ENCODE data around the gene TMPRSS11F. TPM values are rescaled to one million over a fixed set of nuclear protein-coding genes. Genes with fewer than 3 reads are reported as not detected.

Gene TMPRSS11F
- total and polyA plus RNA-seq, 2 donors = not detected

- 23% methylated on average over 1 of the region's 1 CpG for whole genome bisulfite sequencing
- no peak for DNase-seq (ENCODE audit: extremely low spot score)
These were observed 12.2 kb upstream of the TMPRSS11F start for GRCh38 chr4:68141852-68142251.

GRCh38 chr4:68132342-68132741, 2.7 kb upstream of the TMPRSS11F start:
- WGBS = 89% methylated on average over 2 of the region's 2 CpGs
- Histone ChIP-seq H3K4me3 (ENCODE audit: low read depth, low read length) (no peak overlapping the region), H3K27ac (ENCODE audit: low read depth) (no peak overlapping the region), H3K4me1 (ENCODE audit: insufficient read depth) (no peaks in the 10 kb centered on the region), H3K36me3 (ENCODE audit: insufficient read depth) (no peaks in the 10 kb centered on the region)
- no peak for DNase-seq (ENCODE audit: extremely low spot score)

More at GRCh38 chr4:68141852-68142251, 12.2 kb upstream of the TMPRSS11F start:
- Histone ChIP-seq H3K27ac (ENCODE audit: low read depth) (no peak overlapping the region), H3K4me3 (ENCODE audit: low read depth, low read length) (no peak overlapping the region), H3K36me3 (ENCODE audit: insufficient read depth) (no peaks in the 10 kb centered on the region), H3K4me1 (ENCODE audit: insufficient read depth) (no peaks in the 10 kb centered on the region)

DNA sequence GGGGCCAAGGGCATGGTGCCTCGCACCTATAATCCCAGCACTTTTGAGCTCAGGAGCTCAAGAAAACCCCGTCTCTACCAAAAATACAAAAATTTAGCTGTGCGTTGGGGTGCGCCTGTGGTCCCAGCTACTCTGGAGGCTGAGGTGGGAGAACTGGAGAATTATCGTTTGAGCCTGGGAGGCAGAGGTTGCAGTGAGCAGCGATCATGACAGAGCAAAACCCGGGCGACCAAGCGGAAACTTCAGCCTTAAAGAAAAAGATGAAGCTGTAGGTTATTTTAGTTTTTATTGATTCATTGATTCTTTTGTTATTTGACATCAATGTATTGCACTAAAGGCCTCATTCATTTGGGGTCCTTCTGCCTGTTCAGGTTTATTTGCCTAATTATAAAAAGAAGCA, 5.4 kb downstream of the TMPRSS11F start:
- no peak for DNase-seq (ENCODE audit: extremely low spot score)
- H3K4me1 ChIP-seq (ENCODE audit: insufficient read depth) = no peaks in the 10 kb centered on the region
- H3K27ac ChIP-seq (ENCODE audit: low read depth) = no peak overlapping the region
- H3K36me3 ChIP-seq (ENCODE audit: insufficient read depth) = no peaks in the 10 kb centered on the region
- no peak overlapping the region for H3K4me3 ChIP-seq (ENCODE audit: low read depth, low read length)
- 95% methylated on average over 9 of the region's 9 CpGs for WGBS

DNA sequence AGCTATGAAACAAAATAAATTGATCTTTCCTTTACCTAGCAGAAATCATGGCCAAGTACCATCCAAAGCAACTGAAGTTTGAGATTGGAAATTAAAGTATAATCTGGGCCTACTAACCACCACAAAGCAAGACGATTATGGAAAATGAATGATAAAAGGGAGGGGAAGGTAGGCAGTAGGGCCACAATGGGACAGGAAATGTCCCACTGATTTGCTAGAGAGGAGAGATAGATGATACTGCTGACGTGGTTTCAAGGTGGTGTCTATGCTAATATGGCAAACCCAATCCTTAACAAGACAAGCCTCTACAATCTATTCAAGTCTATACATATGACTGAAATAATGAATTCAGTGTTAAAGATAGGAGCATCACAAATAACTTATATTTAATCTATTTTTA, 6.1 kb downstream of the TMPRSS11F start:
- no peak for DNase-seq (ENCODE audit: extremely low spot score)
- Histone ChIP-seq H3K4me1 (ENCODE audit: insufficient read depth) (no peaks in the 10 kb centered on the region), H3K36me3 (ENCODE audit: insufficient read depth) (no peaks in the 10 kb centered on the region), H3K27ac (ENCODE audit: low read depth) (no peak overlapping the region), H3K4me3 (ENCODE audit: low read depth, low read length) (no peak overlapping the region)
- 83% methylated on average over 2 of the region's 2 CpGs for WGBS

DNA sequence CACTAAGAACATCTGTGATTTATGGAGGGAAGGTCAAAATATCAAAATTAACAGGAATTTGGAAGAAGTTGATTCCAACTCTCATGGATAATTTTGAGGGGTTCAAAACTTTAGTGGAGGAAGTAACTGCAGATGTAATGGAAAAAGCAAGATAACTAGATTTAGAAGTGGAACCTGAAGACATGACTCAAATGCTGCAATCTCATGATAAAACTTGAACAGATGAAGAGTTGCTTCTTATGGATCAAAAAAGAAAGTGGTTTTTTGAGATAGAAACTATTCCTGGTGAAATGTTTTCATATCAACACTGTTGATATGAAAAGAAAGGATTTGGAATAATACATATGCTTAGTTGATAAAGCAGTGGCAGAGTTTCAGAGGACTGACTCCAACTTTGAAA, 9.7 kb downstream of the TMPRSS11F start:
- H3K4me1 ChIP-seq (ENCODE audit: insufficient read depth) = no peaks in the 10 kb centered on the region
- DNase-seq (ENCODE audit: extremely low spot score) = no peak
- no peak overlapping the region for H3K27ac ChIP-seq (ENCODE audit: low read depth)
- H3K36me3 ChIP-seq (ENCODE audit: insufficient read depth) = no peaks in the 10 kb centered on the region
- no peak overlapping the region for H3K4me3 ChIP-seq (ENCODE audit: low read depth, low read length)

GRCh38 chr4:68110441-68110840, 19.2 kb downstream of the TMPRSS11F start:
- Histone ChIP-seq H3K27ac (ENCODE audit: low read depth) (no peak overlapping the region), H3K4me1 (ENCODE audit: insufficient read depth) (no peaks in the 10 kb centered on the region), H3K36me3 (ENCODE audit: insufficient read depth) (no peaks in the 10 kb centered on the region), H3K4me3 (ENCODE audit: low read depth, low read length) (no peak overlapping the region)
- WGBS = 89% methylated on average over 1 of the region's 1 CpG
- no peak for DNase-seq (ENCODE audit: extremely low spot score)

GRCh38 chr4:68109868-68110267, 19.8 kb downstream of the TMPRSS11F start:
- Histone ChIP-seq H3K4me3 (ENCODE audit: low read depth, low read length) (no peak overlapping the region), H3K36me3 (ENCODE audit: insufficient read depth) (no peaks in the 10 kb centered on the region), H3K4me1 (ENCODE audit: insufficient read depth) (no peaks in the 10 kb centered on the region), H3K27ac (ENCODE audit: low read depth) (no peak overlapping the region)
- WGBS = 33% methylated on average over 1 of the region's 1 CpG
- DNase-seq (ENCODE audit: extremely low spot score) = no peak

DNA sequence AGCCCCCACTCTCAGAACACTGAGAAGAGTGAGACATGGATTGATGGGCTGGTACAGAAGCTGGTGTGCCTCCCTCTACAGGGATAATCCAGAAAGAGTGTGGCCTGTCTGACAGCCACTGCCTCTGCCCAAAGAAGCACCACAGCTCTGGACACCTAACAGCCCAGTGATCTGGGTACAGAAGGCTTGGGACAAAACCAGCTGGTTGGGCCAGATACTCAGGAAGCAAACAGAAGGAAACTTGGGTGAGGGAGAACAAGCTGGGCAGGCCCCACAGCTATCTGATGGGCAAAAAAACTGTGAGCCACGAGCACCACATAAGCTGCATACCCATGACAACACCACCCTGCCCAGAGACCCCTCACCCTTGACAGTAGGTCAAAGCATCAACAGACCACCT, 46.9 kb downstream of the TMPRSS11F start:
- Histone ChIP-seq H3K36me3 (ENCODE audit: insufficient read depth) (no peaks in the 10 kb centered on the region), H3K27ac (ENCODE audit: low read depth) (no peak overlapping the region), H3K4me1 (ENCODE audit: insufficient read depth) (no peaks in the 10 kb centered on the region), H3K4me3 (ENCODE audit: low read depth, low read length) (no peak overlapping the region)
- no peak for DNase-seq (ENCODE audit: extremely low spot score)
- 39% methylated on average over 1 of the region's 1 CpG for WGBS

DNA sequence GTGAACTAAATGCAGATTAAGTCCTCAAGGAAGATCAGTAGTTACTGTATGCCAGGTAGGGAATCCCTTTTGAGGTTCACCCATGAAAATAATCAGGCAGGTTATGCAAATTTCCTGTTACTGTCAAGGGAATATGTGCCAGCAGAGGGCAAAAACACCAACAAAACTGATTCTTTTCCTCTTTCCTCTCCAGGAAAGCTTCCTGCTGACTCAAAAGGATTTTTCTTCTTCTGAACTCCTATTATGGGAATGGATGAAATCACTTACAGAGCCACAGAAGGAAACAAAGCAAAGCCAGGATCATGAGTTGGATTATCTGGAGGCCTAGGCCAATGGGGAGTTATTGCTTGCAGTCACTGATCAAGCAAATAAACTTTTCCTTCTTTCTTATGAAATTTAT, 49.7 kb downstream of the TMPRSS11F start:
- H3K36me3 ChIP-seq (ENCODE audit: insufficient read depth) = no peaks in the 10 kb centered on the region
- no peak for DNase-seq (ENCODE audit: extremely low spot score)
- H3K4me1 ChIP-seq (ENCODE audit: insufficient read depth) = no peaks in the 10 kb centered on the region
- no peak overlapping the region for H3K27ac ChIP-seq (ENCODE audit: low read depth)
- no peak overlapping the region for H3K4me3 ChIP-seq (ENCODE audit: low read depth, low read length)

DNA sequence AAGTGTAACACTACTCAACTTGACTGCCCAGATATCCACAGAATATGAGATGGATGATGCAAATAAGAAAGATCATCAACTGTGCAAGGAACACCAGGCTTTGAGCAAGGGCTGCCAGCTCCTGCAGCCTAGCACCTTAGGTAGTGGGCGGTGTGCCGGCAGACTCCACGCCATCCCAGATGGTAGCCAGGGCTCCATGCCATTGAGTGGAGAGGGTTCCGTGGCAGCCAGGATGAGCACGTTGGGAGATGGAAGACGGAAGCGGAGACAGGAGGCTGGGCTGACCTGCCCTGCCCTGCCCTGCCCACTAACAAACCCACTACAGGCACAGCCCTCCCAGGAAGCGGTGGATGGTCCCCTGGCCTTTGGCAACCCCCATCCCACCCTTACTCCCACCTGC, 51.9 kb downstream of the TMPRSS11F start:
- no peak for DNase-seq (ENCODE audit: extremely low spot score)
- Histone ChIP-seq H3K27ac (ENCODE audit: low read depth) (no peak overlapping the region), H3K4me3 (ENCODE audit: low read depth, low read length) (no peak overlapping the region), H3K4me1 (ENCODE audit: insufficient read depth) (no peaks in the 10 kb centered on the region), H3K36me3 (ENCODE audit: insufficient read depth) (no peaks in the 10 kb centered on the region)
- WGBS = 95% methylated on average over 8 of the region's 8 CpGs

DNA sequence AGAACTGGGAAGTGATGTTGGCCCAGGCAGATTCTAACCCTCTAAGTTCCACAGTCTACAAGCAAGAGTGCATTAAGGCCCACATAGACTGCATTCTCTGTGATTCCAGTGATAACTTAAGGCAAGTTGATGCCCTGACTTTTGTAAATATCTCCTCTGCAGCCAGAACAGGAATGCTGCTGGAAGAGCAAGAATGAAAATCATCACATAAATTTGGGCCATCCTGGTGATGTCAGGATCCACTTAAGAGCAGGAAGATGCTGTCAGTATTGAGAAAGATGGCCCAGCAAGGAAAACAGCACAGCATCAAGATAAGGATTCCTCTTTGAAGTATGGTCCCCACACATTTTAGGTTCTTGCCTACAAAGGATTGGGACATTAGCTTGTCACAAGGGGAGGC, 52.4 kb downstream of the TMPRSS11F start:
- Histone ChIP-seq H3K4me1 (ENCODE audit: insufficient read depth) (no peaks in the 10 kb centered on the region), H3K27ac (ENCODE audit: low read depth) (no peak overlapping the region), H3K4me3 (ENCODE audit: low read depth, low read length) (no peak overlapping the region), H3K36me3 (ENCODE audit: insufficient read depth) (no peaks in the 10 kb centered on the region)
- no peak for DNase-seq (ENCODE audit: extremely low spot score)

DNA sequence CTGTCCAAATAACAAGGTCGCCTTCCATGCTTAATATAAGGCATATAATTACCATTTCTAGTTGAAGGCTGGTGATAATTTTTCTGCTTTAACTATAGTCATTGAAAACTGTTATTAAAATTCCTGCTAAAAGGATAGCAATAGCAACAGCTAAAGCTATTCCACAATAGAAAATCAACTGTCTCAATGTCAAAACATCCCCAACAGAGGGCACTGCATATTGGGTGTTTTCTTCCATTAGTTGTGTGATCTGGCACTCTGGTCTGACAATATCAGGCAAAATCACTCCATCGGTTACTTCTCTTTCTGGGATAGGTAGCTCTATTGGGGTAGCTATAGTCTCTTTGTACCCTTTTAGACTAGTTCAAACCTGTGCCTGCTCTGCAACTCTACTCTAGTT, 53.5 kb downstream of the TMPRSS11F start:
- DNase-seq (ENCODE audit: extremely low spot score) = no peak
- no peak overlapping the region for H3K4me3 ChIP-seq (ENCODE audit: low read depth, low read length)
- H3K36me3 ChIP-seq (ENCODE audit: insufficient read depth) = no peaks in the 10 kb centered on the region
- H3K27ac ChIP-seq (ENCODE audit: low read depth) = no peak overlapping the region
- H3K4me1 ChIP-seq (ENCODE audit: insufficient read depth) = no peaks in the 10 kb centered on the region
- WGBS = 80% methylated on average over 2 of the region's 2 CpGs

DNA sequence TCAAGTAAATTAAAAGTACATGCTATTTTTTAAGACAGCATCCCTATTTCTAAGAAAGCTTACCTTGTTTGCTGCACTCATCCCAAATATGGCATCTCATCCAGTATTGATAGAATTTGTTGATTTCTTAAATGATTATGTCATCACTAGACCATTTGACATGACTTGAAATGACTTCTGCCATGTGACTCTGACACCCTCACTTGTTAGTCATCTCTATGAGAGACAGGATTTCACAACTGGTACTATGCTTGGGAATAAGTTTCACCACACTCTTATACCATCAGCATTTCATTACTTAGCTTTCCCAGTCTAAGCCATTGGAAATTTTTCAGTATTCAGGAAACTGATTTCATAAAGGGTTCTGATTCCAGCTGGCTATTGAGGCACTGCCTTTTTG, 55.3 kb downstream of the TMPRSS11F start:
- no peaks in the 10 kb centered on the region for H3K36me3 ChIP-seq (ENCODE audit: insufficient read depth)
- H3K4me3 ChIP-seq (ENCODE audit: low read depth, low read length) = no peak overlapping the region
- H3K4me1 ChIP-seq (ENCODE audit: insufficient read depth) = no peaks in the 10 kb centered on the region
- DNase-seq (ENCODE audit: extremely low spot score) = no peak
- no peak overlapping the region for H3K27ac ChIP-seq (ENCODE audit: low read depth)

GRCh38 chr4:68070302-68070701, 59.4 kb downstream of the TMPRSS11F start:
- Histone ChIP-seq H3K4me3 (ENCODE audit: low read depth, low read length) (no peak overlapping the region), H3K36me3 (ENCODE audit: insufficient read depth) (no peaks in the 10 kb centered on the region), H3K4me1 (ENCODE audit: insufficient read depth) (no peaks in the 10 kb centered on the region), H3K27ac (ENCODE audit: low read depth) (no peak overlapping the region)
- DNase-seq (ENCODE audit: extremely low spot score) = no peak

DNA sequence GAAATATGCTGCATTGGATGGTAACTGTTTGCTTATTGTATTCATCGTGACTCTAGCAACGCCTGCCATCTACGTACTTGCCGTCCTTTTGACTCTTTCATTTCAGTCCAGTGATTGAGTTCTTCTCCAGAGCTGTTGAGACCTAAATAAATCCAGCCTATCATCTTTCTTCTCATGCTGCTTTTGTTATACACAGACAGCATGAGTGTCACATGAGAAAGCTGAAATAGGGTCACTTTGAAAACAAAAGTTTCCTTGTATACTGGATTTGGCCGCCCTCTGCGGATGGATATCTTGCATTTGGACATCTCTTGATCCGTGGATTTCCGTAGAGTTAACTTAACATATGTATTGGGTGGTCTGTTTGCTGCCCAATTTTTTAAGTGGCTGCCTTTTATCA, 67.2 kb downstream of the TMPRSS11F start:
- no peak for DNase-seq (ENCODE audit: extremely low spot score)
- 83% methylated on average over 8 of the region's 8 CpGs for WGBS
- no peaks in the 10 kb centered on the region for H3K4me1 ChIP-seq (ENCODE audit: insufficient read depth)
- H3K36me3 ChIP-seq (ENCODE audit: insufficient read depth) = no peaks in the 10 kb centered on the region
- no peak overlapping the region for H3K27ac ChIP-seq (ENCODE audit: low read depth)
- H3K4me3 ChIP-seq (ENCODE audit: low read depth, low read length) = no peak overlapping the region
